ENCODE data around the gene GUCA2B.

GUCA2B gene

GRCh38 chr1:42143896-42144710 is 9.1 kb upstream of the GUCA2B start:
- DNase-seq (ENCODE audit: low read depth): no peak

- no peak for DNase-seq (ENCODE audit: low read depth)
These were observed 8.4 kb upstream of the GUCA2B start for GRCh38 chr1:42144711-42145388.

- no peak for DNase-seq (ENCODE audit: low read depth)
These were observed 7.9 kb upstream of the GUCA2B start for GRCh38 chr1:42145389-42145716.

GRCh38 chr1:42145764-42146625 is 7.2 kb upstream of the GUCA2B start:
- no peak for DNase-seq (ENCODE audit: low read depth)

- peak; percentile 49 for DNase-seq (ENCODE audit: low read depth)
These were observed 6.4 kb upstream of the GUCA2B start for GRCh38 chr1:42146626-42147320.

- DNase-seq (ENCODE audit: low read depth): no peak
These were observed 5.0 kb upstream of the GUCA2B start for GRCh38 chr1:42148166-42148565.

GRCh38 chr1:42150651-42151050 is 2.6 kb upstream of the GUCA2B start:
- no peak for DNase-seq (ENCODE audit: low read depth)

- DNase-seq (ENCODE audit: low read depth): no peak
These were observed 1.1 kb upstream of the GUCA2B start for GRCh38 chr1:42152119-42152518.

- no peak for DNase-seq (ENCODE audit: low read depth)
These were observed 414 bp downstream of the GUCA2B start for GRCh38 chr1:42153624-42154023.

- DNase-seq (ENCODE audit: low read depth): no peak
These were observed 1.5 kb downstream of the GUCA2B start for GRCh38 chr1:42154685-42155084.

- no peak for DNase-seq (ENCODE audit: low read depth)
These were observed 2.2 kb downstream of the GUCA2B start for GRCh38 chr1:42155362-42155761.

- DNase-seq (ENCODE audit: low read depth): no peak
These were observed 4.5 kb downstream of the GUCA2B start for GRCh38 chr1:42157667-42158066.

GRCh38 chr1:42158189-42158588 is 5.0 kb downstream of the GUCA2B start:
- no peak for DNase-seq (ENCODE audit: low read depth)

GRCh38 chr1:42162181-42162580 is 9.0 kb downstream of the GUCA2B start:
- DNase-seq (ENCODE audit: low read depth): no peak

- no peak for DNase-seq (ENCODE audit: low read depth)
These were observed 9.9 kb downstream of the GUCA2B start for GRCh38 chr1:42163114-42163513.

- DNase-seq (ENCODE audit: low read depth): no peak
These were observed 10.6 kb downstream of the GUCA2B start for GRCh38 chr1:42163536-42164503.

GRCh38 chr1:42164551-42165420 is 11.6 kb downstream of the GUCA2B start, which contains the start of gene GUCA2A:
Gene GUCA2A, minus strand, starts transcription at chr1:42164745. Its CDS starts 33 bp downstream, at chr1:42164712.
- DNase-seq (ENCODE audit: low read depth): no peak

- DNase-seq (ENCODE audit: low read depth): no peak
These were observed 12.5 kb downstream of the GUCA2B start for GRCh38 chr1:42165511-42166210.

Measured in activated gamma-delta T cell treated with anti-CD3 and anti-CD28 coated beads, Interleukin-2, amount 50 U/mL, for 16 hours (primary cell).